ENCODE data around the gene AMN1. TPM values are rescaled to one million over a fixed set of nuclear protein-coding genes. Genes with fewer than 3 reads are reported as not detected.
"Not testable (repeated sequence)": the region's sequence is repeated elsewhere in the genome, so short reads cannot be mapped to it uniquely, and the experiment has no call there.

Gene AMN1
- total and polyA plus RNA-seq, 9 donors, result 17.4 to 30.3 (median 20.3) TPM

DNA sequence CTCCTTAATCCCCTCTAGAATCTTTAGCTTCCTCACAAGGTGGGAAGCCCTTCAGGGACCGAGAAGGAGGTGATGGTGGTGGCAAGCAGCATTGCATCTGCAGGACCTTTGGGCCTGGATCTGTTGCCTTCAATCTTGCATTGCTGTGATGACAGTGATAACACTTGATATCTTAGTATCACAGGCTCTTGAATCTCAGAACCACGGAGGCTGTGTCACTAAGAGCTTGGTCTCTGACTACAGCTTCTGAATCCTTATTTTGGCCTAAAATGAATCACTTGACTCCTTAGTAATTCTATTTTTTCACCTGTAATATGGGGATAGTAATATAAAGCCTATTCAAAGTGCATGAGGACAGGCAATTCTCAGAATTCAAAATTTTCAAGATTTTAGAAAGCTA lies 8.9 kb upstream of the AMN1 start:
- no peaks in the 10 kb centered on the region for H3K9me3 ChIP-seq
- no peaks in the 10 kb centered on the region for H3K36me3 ChIP-seq
- WGBS, 3 donors, result 89 to 94% (median 92%) methylated on average over 2 of the region's 2 CpGs
- TF ChIP-seq, protein P1, sequence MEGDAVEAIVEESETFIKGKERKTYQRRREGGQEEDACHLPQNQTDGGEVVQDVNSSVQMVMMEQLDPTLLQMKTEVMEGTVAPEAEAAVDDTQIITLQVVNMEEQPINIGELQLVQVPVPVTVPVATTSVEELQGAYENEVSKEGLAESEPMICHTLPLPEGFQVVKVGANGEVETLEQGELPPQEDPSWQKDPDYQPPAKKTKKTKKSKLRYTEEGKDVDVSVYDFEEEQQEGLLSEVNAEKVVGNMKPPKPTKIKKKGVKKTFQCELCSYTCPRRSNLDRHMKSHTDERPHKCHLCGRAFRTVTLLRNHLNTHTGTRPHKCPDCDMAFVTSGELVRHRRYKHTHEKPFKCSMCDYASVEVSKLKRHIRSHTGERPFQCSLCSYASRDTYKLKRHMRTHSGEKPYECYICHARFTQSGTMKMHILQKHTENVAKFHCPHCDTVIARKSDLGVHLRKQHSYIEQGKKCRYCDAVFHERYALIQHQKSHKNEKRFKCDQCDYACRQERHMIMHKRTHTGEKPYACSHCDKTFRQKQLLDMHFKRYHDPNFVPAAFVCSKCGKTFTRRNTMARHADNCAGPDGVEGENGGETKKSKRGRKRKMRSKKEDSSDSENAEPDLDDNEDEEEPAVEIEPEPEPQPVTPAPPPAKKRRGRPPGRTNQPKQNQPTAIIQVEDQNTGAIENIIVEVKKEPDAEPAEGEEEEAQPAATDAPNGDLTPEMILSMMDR (IDR thresholded peaks at IDR 0.05), result no peak
- no peak for TF ChIP-seq POLR2A (IDR thresholded peaks at IDR 0.05)
- no peak for TF ChIP-seq EP300 (IDR thresholded peaks at IDR 0.05)
- H3K27ac ChIP-seq, result no peak overlapping the region
- H3K4me1 ChIP-seq (ENCODE audit: insufficient read depth), result peaks cover 2% of the 10 kb centered on the region
- H3K4me3 ChIP-seq, result no peak overlapping the region
- DNase-seq, result no peak
- H3K27me3 ChIP-seq, result no peaks in the 10 kb centered on the region
- intact Hi-C loops (cut with DNase I), result no loop called here

DNA sequence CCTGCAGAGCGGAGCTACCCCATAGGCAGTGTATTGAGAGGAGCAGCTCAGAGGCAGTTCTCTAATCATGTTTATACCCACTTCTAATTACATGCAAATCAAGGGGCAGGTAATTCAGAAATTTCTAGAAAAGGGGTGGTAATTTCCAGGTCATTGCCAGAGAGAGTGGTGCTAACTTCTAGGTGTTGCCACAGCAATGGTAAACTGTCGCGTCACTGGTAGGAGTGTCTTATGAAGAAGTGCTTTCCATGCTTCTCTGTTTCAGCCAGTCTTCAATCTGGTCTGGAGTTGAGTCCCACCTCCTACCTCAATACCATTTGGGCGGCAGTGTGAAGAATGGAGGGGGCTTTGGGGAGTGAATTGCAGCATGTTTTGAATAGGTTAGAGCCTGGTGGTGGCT lies 8.5 kb upstream of the AMN1 start:
- no peak for DNase-seq
- no peaks in the 10 kb centered on the region for H3K27me3 ChIP-seq
- H3K4me1 ChIP-seq (ENCODE audit: insufficient read depth), result peaks cover 2% of the 10 kb centered on the region
- no peak overlapping the region for H3K27ac ChIP-seq
- no peaks in the 10 kb centered on the region for H3K36me3 ChIP-seq
- H3K4me3 ChIP-seq, result no peak overlapping the region
- H3K9me3 ChIP-seq, result no peaks in the 10 kb centered on the region
- intact Hi-C loops (cut with DNase I), result no loop called here
- 73 to 97% (median 83%) methylated on average over 4 of the region's 4 CpGs for WGBS, 3 donors
- TF ChIP-seq EP300 (IDR thresholded peaks at IDR 0.05), result no peak
- no peak for TF ChIP-seq POLR2A (IDR thresholded peaks at IDR 0.05)
- TF ChIP-seq, protein P1 (IDR thresholded peaks at IDR 0.05), result no peak

DNA sequence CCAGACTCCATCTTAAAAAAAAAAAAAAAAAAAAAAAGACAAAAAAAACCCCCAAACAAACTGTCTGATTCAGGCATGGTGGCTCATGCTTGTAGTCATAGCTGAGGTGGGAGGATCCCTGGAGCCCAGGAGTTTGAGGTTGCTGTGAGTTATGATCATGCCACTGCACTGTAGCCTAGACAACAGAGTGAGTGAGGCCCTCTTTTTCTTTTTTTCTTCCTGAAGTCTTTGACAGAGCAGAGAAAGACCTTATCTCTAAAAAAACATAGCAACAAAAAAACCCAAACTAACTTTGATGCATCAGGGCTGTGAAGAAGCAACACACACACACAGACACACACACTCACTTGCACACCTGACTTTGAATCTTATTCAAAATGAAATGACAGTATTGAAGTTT lies 7.7 kb upstream of the AMN1 start:
- intact Hi-C loops (cut with DNase I), result no loop called here
- H3K27me3 ChIP-seq, result no peaks in the 10 kb centered on the region

DNA sequence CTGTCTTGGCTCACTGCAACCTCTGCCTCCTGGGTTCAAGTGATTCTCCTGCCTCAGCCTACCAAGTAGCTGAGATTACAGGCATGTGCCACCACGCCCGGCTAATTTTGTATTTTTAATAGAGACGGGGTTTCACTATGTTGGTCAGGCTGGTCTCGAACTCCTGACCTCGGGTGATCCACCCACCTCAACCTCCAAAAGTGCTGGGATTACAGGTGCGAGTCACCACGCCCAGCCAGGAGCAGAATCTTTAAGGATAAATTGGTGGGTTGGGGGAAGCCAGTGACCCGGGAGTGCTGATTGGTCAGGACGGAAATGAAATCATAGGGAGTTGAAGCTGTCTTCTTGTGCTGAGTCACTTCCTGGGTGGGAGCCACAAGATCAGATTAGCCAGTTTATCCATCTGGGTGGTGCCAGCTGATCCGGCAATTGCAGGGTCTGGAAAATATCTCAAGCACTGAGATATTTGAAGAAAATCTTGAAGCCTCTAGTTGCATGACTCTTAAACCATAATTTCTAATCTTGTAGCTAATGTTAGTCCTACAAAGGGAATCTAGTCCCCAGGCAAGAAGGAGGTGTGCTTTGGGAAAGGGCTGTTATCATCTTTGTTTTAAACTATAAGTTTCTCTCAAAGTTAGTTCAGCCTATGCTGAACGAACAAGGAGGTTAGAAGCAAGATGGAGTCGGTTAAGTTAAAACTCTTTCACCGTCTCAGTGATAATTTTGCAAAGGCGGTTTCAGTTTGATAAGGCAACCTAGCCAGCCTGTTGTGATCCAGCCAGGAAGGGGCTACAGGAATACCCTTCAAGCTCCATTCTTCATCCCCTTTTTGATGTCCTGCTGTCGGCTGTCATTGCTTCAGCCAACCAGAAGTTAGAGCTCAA lies 5.0 kb upstream of the AMN1 start:
- H3K27me3 ChIP-seq; H3K4me3 ChIP-seq; H3K36me3 ChIP-seq; H3K9me3 ChIP-seq; intact Hi-C loops (cut with DNase I); DNase-seq; H3K4me1 ChIP-seq (ENCODE audit: insufficient read depth): not testable (repeated sequence)
- peak overlapping the region in 1 of 2 donors; percentile 47 for H3K27ac ChIP-seq
- WGBS, 3 donors, result 85 to 89% (median 88%) methylated on average over 15 of the region's 15 CpGs

More for the DNA sequence above, 7.7 kb upstream of the AMN1 start:
- Histone ChIP-seq H3K4me3 (no peak overlapping the region), H3K27ac (no peak overlapping the region), H3K9me3 (no peaks in the 10 kb centered on the region), H3K36me3 (no peaks in the 10 kb centered on the region), H3K4me1 (ENCODE audit: insufficient read depth) (peaks cover 3% of the 10 kb centered on the region)
- DNase-seq, result no peak
- TF ChIP-seq, protein P1 (IDR thresholded peaks at IDR 0.05), result no peak
- TF ChIP-seq POLR2A (IDR thresholded peaks at IDR 0.05) (no peak), EP300 (IDR thresholded peaks at IDR 0.05) (no peak)

DNA sequence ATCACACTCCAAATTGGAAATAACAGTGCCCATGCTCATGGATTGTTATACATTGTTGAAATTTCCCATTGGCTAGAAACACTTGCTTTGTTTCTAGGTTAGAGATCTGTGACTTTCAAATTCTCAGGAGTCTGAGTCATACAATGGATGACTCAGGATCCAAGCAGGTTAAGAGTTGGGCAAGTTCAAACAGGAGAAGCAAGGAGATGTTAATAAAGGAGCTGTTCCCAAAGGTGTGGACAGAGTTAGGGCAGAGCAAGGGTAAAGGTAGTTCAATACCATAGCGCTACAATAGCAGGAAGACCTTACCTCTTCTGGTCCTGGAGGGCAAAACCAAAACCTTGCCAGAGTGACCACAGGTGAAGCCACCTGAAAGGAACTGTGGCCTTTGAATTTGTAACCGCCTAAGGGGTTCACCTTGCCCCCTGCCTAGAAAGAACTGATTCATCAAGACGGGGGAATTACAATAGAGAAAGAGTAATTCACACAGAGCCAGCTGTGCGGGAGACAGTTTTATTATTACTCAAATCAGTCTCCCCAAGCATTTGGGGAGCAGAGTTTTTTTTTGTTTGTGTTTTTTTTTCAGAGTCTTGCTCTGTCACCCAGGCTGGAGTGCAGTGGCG lies 4.2 kb upstream of the AMN1 start:
- WGBS, 3 donors, result 88 to 95% (median 94%) methylated on average over 5 of the region's 5 CpGs
- Histone ChIP-seq H3K27ac (peak overlapping the region in 1 of 2 donors; percentile 47), H3K27me3 (no peaks in the 10 kb centered on the region), H3K4me3 (no peak overlapping the region), H3K36me3 (no peaks in the 10 kb centered on the region), H3K4me1 (ENCODE audit: insufficient read depth) (peaks cover 8% of the 10 kb centered on the region), H3K9me3 (no peaks in the 10 kb centered on the region)
- DNase-seq, result no peak
- intact Hi-C loops (cut with DNase I), result no loop called here
- TF ChIP-seq, protein P1 (IDR thresholded peaks at IDR 0.05), result no peak
- TF ChIP-seq EP300 (IDR thresholded peaks at IDR 0.05), result no peak
- TF ChIP-seq POLR2A (IDR thresholded peaks at IDR 0.05), result no peak

DNA sequence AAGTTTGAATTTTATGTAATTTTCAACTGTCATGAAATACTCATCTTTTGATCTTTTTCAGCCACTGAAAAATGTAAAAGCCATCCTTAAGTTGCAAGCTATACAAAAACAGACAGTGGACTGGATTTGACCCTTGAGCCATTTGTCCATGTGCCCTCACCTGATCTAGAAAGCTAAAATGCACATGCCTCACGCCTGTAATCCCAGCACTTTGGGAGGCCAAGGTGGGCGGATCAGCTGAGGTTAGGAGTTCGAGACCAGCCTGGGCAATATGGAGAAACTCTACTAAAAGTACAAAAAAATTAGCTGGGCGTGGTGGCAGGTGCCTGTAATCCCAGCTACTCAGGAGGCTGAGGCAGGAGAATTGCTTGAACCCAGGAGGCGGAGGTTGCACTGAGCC lies 2.4 kb upstream of the AMN1 start:
- DNase-seq; H3K4me1 ChIP-seq (ENCODE audit: insufficient read depth); H3K27me3 ChIP-seq; H3K4me3 ChIP-seq; H3K36me3 ChIP-seq; intact Hi-C loops (cut with DNase I); H3K9me3 ChIP-seq: not testable (repeated sequence)
- H3K27ac ChIP-seq, result peak overlapping the region; percentile 30 to 47
- WGBS, 3 donors, result 92 to 96% (median 93%) methylated on average over 5 of the region's 5 CpGs

Measured in ovary (tissue), 9 donors.